ENCODE measurements around the gene VTI1A. TPM values are rescaled to one million over a fixed set of nuclear protein-coding genes. Genes with fewer than 3 reads are reported as not detected.

VTI1A gene
- total RNA-seq, 1 experiment from 2014 or later, result 22.0 TPM

DNA sequence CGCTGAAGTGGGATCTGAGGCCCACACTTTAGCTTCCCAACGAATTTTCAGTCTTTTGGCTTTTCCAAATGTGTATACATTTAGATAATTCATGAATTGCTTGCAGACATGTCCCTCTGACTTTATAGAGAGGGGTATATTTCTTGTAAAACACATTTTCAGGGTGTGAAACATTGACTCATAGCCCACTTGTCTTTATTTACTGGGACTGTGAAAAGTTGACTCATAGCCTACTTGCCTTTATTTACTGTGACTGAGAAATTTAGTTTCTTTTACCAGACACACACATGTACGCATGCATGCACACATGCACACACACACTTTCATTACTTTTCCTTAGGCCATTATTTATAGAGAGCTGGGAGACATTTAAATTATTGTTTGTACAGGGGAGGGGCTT, 79.1 kb downstream of the VTI1A start:
- no peaks in the 10 kb centered on the region for H3K79me1 ChIP-seq (ENCODE audit: insufficient read depth, low read depth, low read length, poor library complexity, severe bottlenecking)
- H3K27ac Mint-ChIP-seq, result 0 out of 7 replicates have a peak overlapping the region, but pooled peaks of 1 of the 3 experiments have one; percentile 13

More for the DNA sequence above, 79.1 kb downstream of the VTI1A start:
- TF ChIP-seq, protein P1, sequence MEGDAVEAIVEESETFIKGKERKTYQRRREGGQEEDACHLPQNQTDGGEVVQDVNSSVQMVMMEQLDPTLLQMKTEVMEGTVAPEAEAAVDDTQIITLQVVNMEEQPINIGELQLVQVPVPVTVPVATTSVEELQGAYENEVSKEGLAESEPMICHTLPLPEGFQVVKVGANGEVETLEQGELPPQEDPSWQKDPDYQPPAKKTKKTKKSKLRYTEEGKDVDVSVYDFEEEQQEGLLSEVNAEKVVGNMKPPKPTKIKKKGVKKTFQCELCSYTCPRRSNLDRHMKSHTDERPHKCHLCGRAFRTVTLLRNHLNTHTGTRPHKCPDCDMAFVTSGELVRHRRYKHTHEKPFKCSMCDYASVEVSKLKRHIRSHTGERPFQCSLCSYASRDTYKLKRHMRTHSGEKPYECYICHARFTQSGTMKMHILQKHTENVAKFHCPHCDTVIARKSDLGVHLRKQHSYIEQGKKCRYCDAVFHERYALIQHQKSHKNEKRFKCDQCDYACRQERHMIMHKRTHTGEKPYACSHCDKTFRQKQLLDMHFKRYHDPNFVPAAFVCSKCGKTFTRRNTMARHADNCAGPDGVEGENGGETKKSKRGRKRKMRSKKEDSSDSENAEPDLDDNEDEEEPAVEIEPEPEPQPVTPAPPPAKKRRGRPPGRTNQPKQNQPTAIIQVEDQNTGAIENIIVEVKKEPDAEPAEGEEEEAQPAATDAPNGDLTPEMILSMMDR (conservative IDR thresholded peaks at IDR 0.05), result no peak
- no peak overlapping the region for H3T11ph ChIP-seq (ENCODE audit: low read length)
- H2BK5ac ChIP-seq (ENCODE audit: insufficient read length, low read length), result no peak overlapping the region
- H3K23me2 ChIP-seq (ENCODE audit: insufficient read length, low read depth, low read length, poor library complexity, severe bottlenecking), result no peaks in the 10 kb centered on the region
- no peak overlapping the region for H2BK12ac ChIP-seq (ENCODE audit: insufficient read length, low read depth, low read length)
- no peak overlapping the region for H2BK20ac ChIP-seq (ENCODE audit: low read depth, low read length, poor library complexity, severe bottlenecking)
- Mint-ChIP-seq H3K36me3 (ENCODE audit: insufficient read depth in 1 of 3, low read depth in 3 of 3) (no peaks in the 10 kb centered on the region), H3K27me3 (ENCODE audit: low read depth) (no peaks in the 10 kb centered on the region), H3K9me3 (no peaks in the 10 kb centered on the region), H3K4me1 (peaks cover 13 to 27% of the 10 kb centered on the region in 2 experiments), H3K4me3 (no peak overlapping the region)
- no peaks in the 10 kb centered on the region for H4K20me1 ChIP-seq (ENCODE audit: control insufficient read depth, insufficient read depth, insufficient read length)
- H3K23ac ChIP-seq (ENCODE audit: insufficient read length, low read depth, low read length), result no peak overlapping the region
- H4K5ac ChIP-seq (ENCODE audit: insufficient read length, low read depth, low read length), result no peak overlapping the region
- H3K9ac ChIP-seq (ENCODE audit: extremely low read depth, insufficient read length, low read length), result no peak overlapping the region
- H3K27me3 ChIP-seq (ENCODE audit: insufficient read depth, low read length), result no peaks in the 10 kb centered on the region
- no peak overlapping the region for H4K91ac ChIP-seq (ENCODE audit: insufficient read length, low read depth, low read length)
- no peak overlapping the region for H3K14ac ChIP-seq (ENCODE audit: insufficient read depth, low read length)
- no peaks in the 10 kb centered on the region for H3K9me3 ChIP-seq (ENCODE audit: control insufficient read depth, low read depth, low read length)
- no peak for DNase-seq
- H3K18ac ChIP-seq (ENCODE audit: insufficient read length, low read depth, low read length), result no peak overlapping the region
- no peak overlapping the region for H3K4ac ChIP-seq (ENCODE audit: low read depth, low read length)
- no peak overlapping the region for H3K56ac ChIP-seq (ENCODE audit: insufficient read length, low read depth, low read length)
- no peak overlapping the region for H2BK15ac ChIP-seq (ENCODE audit: low read depth, low read length)
- no peak overlapping the region for H2AFZ ChIP-seq (ENCODE audit: low read length)
- peaks cover 2% of the 10 kb centered on the region; the same call in 1 of the 2 replicates for H3K4me1 ChIP-seq (ENCODE audit: insufficient read depth, low read length)
- H4K8ac ChIP-seq (replicated peaks; ENCODE audit: insufficient read length, low read depth, low read length), result no peak overlapping the region
- no peak overlapping the region for H2AK5ac ChIP-seq (ENCODE audit: insufficient read length, low read length)
- H3K27ac ChIP-seq (ENCODE audit: insufficient read length, low read depth, low read length), result no peak overlapping the region
- no peak overlapping the region for H3K4me2 ChIP-seq (ENCODE audit: insufficient read depth, insufficient read length, low read length)
- WGBS (ENCODE audit: extremely low coverage, insufficient read length, low lambda C conversion rate), result no CpG with 5 or more reads among the region's 3 CpGs
- no peaks in the 10 kb centered on the region for H3K79me2 ChIP-seq (ENCODE audit: insufficient read depth, low read length)
- H2BK120ac ChIP-seq (ENCODE audit: low read depth, low read length, poor library complexity, severe bottlenecking), result no peak overlapping the region

Measured in H9 (cell line).